SU-DHL-6 (cell line): ENCODE results near the gene ERG.

ENCODE experiments used
- CTCF ChIP-seq: fragments of 200-600 bp; sonication (generic); IDR thresholded peaks from one replicate; pipeline ENCODE4 v1.5.1; 2017; ENCODE audit warnings: antibody characterized with exemption, mild to moderate bottlenecking, low read length, moderate library complexity; ENCODE audit not compliant: insufficient read depth, poor library complexity, severe bottlenecking
- EZH2phosphoT487 ChIP-seq: fragments of 200-600 bp; sonication (generic), shearing (Covaris generic); conservative IDR thresholded peaks from 2 replicates; pipeline ENCODE4 v1.6.1; 2018; ENCODE audit warnings: mild to moderate bottlenecking, antibody characterized with exemption, low read length, moderate library complexity, mixed read lengths

GRCh38 chr21:38440746-38441145, 57.5 kb downstream of the ERG start:
- TF ChIP-seq CTCF = no peak
- no peak for TF ChIP-seq EZH2phosphoT487
